Measurements from ENCODE around the gene LRBA. TPM values are rescaled to one million over a fixed set of nuclear protein-coding genes. Genes with fewer than 3 reads are reported as not detected.

LRBA gene
- total and polyA plus RNA-seq, 4 donors, result 8.2 to 69.8 (median 32.8) TPM

GRCh38 chr4:150938873-150939499 is 76.1 kb downstream of the LRBA start:
- Histone ChIP-seq H3K27ac (ENCODE audit: low read depth in 1 of 2, low read length in 2 of 2) (no peak overlapping the region), H3K36me3 (ENCODE audit: control insufficient read depth in 4 of 4, insufficient read depth in 3 of 4, low read depth in 1 of 4, low read length in 3 of 4) (no peaks in the 10 kb centered on the region), H3K4me1 (ENCODE audit: control insufficient read depth in 4 of 4, insufficient read depth in 4 of 4, low read length in 3 of 4) (peaks cover 0 to 4% (median 1%) of the 10 kb centered on the region in 4 donors), H3K4me3 (ENCODE audit: low read depth in 1 of 3, low read length in 3 of 3) (no peak overlapping the region), H3K9ac (ENCODE audit: low read depth in 1 of 2, low read length in 2 of 2) (no peak overlapping the region), H3K9me3 (ENCODE audit: control insufficient read depth in 4 of 4, low read length in 3 of 4) (no peaks in the 10 kb centered on the region), H3K27me3 (ENCODE audit: control insufficient read depth in 4 of 4, insufficient read depth in 4 of 4, low read length in 3 of 4) (no peaks in the 10 kb centered on the region)
- WGBS, result 97% methylated on average over 1 of the region's 1 CpG
- TF ChIP-seq MAX (IDR thresholded peaks at IDR 0.05), result no peak
- no peak for TF ChIP-seq REST (IDR thresholded peaks at IDR 0.05)
- TF ChIP-seq YY1 (IDR thresholded peaks at IDR 0.05), result no peak
- no peak for TF ChIP-seq CTCF (IDR thresholded peaks at IDR 0.05; ENCODE audit: low read depth, low read length, missing input control)
- TF ChIP-seq SP1 (IDR thresholded peaks at IDR 0.05), result no peak
- no peak for TF ChIP-seq ATF3 (IDR thresholded peaks at IDR 0.05)
- TF ChIP-seq RXRA (IDR thresholded peaks at IDR 0.05), result no peak
- no peak for TF ChIP-seq RAD21 (IDR thresholded peaks at IDR 0.05)
- TF ChIP-seq GABPA (IDR thresholded peaks at IDR 0.05 in 1 of 2, conservative IDR thresholded peaks at IDR 0.05 in 1 of 2), result no peak
- TF ChIP-seq TAF1 (conservative IDR thresholded peaks at IDR 0.05), result no peak
- TF ChIP-seq HNF4A (conservative IDR thresholded peaks at IDR 0.05), result no peak
- DNase-seq (ENCODE audit: low spot score), result no peak

GRCh38 chr4:150938417-150938816 is 76.7 kb downstream of the LRBA start:
- peaks cover 0 to 6% (median 1%) of the 10 kb centered on the region in 4 donors for H3K4me1 ChIP-seq (ENCODE audit: control insufficient read depth in 4 of 4, insufficient read depth in 4 of 4, low read length in 3 of 4)
- 92% methylated on average over 4 of the region's 4 CpGs for WGBS
- DNase-seq (ENCODE audit: low spot score), result no peak
- no peaks in the 10 kb centered on the region for H3K36me3 ChIP-seq (ENCODE audit: control insufficient read depth in 4 of 4, insufficient read depth in 3 of 4, low read depth in 1 of 4, low read length in 3 of 4)
- no peaks in the 10 kb centered on the region for H3K27me3 ChIP-seq (ENCODE audit: control insufficient read depth in 4 of 4, insufficient read depth in 4 of 4, low read length in 3 of 4)
- H3K9ac ChIP-seq (ENCODE audit: low read depth in 1 of 2, low read length in 2 of 2), result no peak overlapping the region
- H3K27ac ChIP-seq (ENCODE audit: low read depth in 1 of 2, low read length in 2 of 2), result no peak overlapping the region
- H3K4me3 ChIP-seq (ENCODE audit: low read depth in 1 of 3, low read length in 3 of 3), result no peak overlapping the region
- H3K9me3 ChIP-seq (ENCODE audit: control insufficient read depth in 4 of 4, low read length in 3 of 4), result no peaks in the 10 kb centered on the region
- TF ChIP-seq HNF4A (conservative IDR thresholded peaks at IDR 0.05) (no peak), ATF3 (IDR thresholded peaks at IDR 0.05) (no peak), MAX (IDR thresholded peaks at IDR 0.05) (no peak), RXRA (IDR thresholded peaks at IDR 0.05) (no peak), EGR1 (IDR thresholded peaks at IDR 0.05; ENCODE audit: low read depth in 2 of 2) (no peak), FOXA1 (IDR thresholded peaks at IDR 0.05) (no peak), YY1 (IDR thresholded peaks at IDR 0.05) (no peak), CTCF (IDR thresholded peaks at IDR 0.05; ENCODE audit: low read depth, low read length, missing input control) (no peak), TAF1 (conservative IDR thresholded peaks at IDR 0.05) (no peak), JUND (IDR thresholded peaks at IDR 0.05) (no peak), RAD21 (IDR thresholded peaks at IDR 0.05) (no peak), NR2F2 (IDR thresholded peaks at IDR 0.05) (no peak), REST (IDR thresholded peaks at IDR 0.05) (no peak)

All from liver (tissue), 9 donors.